ENCODE results near the gene CHST12.
"Not testable (repeated sequence)": the region's sequence is repeated elsewhere in the genome, so short reads cannot be mapped to it uniquely, and the experiment has no call there.

The CHST12 gene

GRCh38 chr7:2403014-2403717 lies at the start of gene CHST12:
Gene CHST12 (plus strand): TSS chr7:2403611. CDS start chr7:2432640, 29,029 bp downstream.
- DNase-seq = peak; percentile 39 to 97 (median 92)

- DNase-seq = peak in 40 of 51 donors; percentile 61 to 99 (median 86)
These were observed 49.5 kb upstream of the CHST12 start for GRCh38 chr7:2353936-2354185.

DNA sequence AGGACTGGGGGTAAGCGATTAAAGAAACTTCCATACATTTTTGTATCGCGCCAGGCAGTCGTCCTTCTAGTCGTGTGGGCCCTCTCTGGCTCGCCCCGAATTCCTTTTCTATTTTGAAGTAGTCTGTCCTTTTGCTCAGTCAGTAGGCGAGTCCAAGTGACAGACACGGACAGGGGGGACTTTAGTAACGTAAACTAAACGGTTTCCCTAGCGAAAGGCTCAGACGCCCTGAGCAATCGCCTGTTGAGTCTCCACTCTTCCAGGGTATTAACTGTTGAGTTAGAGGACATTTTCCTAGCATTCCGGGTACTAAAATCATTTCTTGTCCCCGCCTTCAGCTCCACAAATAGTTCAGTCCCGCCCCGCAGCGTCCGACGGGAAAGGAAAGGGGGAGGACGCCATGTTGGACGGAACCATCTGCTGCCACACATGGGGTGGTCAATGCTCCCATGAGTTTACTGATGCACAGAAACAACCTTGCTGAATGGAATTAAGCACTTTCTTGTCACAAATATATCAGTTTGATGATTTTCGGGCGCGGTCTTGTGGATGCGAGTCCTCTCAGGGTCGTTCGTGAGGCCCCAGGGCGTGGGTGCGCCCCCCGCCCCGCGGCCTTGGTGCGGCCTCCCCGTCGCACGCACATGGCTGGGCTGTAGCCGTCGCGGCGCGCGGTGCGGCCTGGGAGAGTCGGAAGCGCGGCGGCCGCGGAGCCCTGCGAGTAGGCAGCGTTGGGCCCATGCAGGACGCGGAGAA lies 49.0 kb upstream of the CHST12 start, which contains the start of gene EIF3B:
EIF3B (plus strand) TSS at position 642 of the 753 bp plus-strand sequence; CDS start at position 737, 95 bp downstream.
- peak; percentile 57 to 99 (median 85) for DNase-seq

GRCh38 chr7:2354939-2355704 lies 48.3 kb upstream of the CHST12 start:
- peak in 2 of 51 donors; percentile 11 to 20 for DNase-seq

- DNase-seq = no peak
These were observed 47.8 kb upstream of the CHST12 start for GRCh38 chr7:2355705-2356008.

DNA sequence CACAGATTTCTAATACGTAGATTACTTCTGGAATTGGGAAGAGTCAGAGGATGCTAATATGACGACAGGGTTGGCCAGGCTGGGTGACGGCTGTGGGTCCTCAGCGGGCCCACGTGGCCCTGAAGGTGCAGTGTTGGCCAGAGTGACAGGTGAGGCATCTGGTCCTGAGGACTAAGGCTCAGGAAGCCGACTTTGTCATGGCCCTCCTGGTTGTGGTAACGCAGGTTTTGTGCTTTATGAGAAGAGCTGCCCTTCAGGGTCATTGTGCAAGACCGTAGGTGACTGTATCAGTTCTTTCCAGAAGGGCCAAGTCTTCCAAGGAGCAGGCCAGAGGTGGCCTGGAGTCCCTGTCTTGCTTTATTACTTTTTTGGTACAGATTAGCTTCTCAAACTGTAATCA lies 46.2 kb upstream of the CHST12 start:
- no peak for DNase-seq

GRCh38 chr7:2357571-2357970 lies 45.8 kb upstream of the CHST12 start:
- DNase-seq = no peak

- DNase-seq = no peak
These were observed 44.4 kb upstream of the CHST12 start for GRCh38 chr7:2358968-2359527.

DNA sequence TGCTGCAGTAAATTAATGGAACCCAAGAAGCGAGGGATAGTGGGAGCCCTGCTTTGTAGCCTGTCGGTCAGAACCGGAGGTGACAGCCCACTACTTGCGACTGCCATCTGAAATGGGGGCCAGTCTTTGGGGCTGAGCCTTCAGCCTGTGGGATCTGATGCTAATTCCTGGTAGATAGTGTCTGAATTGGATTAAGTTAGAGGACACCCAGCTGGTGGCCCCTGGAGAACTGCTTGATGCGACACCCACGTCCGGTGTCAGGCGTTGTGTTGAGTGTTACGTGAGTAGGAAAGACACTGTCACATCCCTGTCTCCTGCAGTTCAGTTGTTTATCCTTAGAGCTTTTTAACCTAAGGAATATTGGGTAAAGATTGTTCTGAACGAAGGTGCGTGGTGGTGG lies 43.8 kb upstream of the CHST12 start:
- DNase-seq = no peak

DNA sequence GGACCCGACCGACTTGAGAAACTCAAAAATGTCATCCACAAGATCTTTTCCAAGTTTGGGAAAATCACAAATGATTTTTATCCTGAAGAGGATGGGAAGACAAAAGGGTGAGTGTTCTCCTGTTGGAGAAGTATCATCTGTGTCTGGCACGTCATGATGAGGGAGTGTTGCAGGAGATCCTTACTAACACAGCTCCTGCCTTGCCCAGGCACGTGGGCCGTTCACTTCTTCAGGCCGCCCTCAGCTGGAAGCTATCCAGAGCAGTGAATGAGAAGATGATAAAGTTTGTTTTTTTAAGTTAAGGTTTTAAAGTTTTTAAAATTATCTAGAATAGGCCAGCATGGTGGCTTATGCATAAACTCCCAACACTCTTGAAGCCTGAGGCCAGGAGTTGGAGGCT lies 42.6 kb upstream of the CHST12 start:
- no peak for DNase-seq

GRCh38 chr7:2362385-2363088 lies 40.9 kb upstream of the CHST12 start:
- no peak for DNase-seq

- no peak for DNase-seq
These were observed 34.3 kb upstream of the CHST12 start for GRCh38 chr7:2369139-2369538.

GRCh38 chr7:2371329-2371728 lies 32.1 kb upstream of the CHST12 start:
- no peak for DNase-seq

DNA sequence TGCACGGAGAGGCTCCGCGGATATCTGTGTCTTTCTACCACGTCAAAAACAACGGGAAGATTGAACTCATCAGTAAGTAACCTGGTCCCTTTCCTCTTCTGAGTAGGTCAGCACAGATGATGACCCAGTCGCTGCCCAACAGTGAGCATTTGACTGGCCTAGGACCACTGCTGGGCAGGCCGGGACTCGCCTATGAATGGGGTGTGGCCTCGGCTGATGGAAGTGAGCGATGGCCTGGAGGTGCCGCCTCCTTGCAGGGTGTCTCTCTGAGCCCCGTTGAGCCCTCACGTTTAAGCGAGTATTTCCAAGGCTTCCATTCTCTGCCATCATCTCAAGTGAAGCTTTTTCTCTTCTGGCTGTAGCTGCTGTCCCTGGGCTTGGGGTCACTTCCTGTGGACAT lies 30.7 kb upstream of the CHST12 start:
- DNase-seq = no peak

DNA sequence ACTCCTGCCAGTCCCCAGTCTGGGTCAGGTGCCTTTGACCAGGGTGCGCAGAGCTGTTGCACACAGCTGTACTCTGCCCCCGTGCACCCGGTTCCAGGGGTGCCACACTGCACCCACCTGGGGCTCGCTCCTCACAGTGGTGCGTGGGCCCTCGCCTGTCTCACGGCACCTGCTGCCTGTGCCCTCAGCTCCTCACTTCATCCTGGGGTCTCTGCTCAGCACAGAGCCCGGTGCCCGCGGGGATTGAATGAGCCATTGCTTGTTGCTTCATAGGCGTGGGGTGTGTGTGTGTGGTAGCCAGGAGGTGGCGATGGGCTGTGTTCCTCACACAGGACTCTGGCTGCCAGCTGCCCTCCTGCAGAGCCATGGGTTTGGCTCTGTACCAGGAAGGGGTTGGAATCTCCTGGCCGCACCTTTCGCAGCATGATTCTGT lies 30.3 kb upstream of the CHST12 start:
- no peak for DNase-seq

DNA sequence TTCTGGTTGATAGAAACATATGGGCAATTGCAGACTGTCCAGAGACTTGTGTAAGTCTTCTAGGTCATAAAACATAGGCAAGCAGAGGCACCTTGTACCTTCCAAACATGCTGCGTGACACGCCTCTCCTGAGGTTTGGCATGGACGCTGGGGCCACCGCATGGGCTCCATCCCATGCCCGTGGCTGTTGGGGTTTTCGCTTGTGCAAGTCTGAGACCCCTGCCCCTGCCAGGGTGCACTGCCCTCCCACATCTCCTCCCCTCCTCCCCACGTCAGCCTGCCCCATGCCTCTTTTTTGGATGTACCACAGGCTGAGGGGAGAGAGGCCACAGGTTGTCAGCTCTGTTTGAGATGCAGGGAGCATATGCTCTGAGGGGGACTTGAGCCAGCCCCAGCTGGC lies 29.8 kb upstream of the CHST12 start:
- no peak for DNase-seq

DNA sequence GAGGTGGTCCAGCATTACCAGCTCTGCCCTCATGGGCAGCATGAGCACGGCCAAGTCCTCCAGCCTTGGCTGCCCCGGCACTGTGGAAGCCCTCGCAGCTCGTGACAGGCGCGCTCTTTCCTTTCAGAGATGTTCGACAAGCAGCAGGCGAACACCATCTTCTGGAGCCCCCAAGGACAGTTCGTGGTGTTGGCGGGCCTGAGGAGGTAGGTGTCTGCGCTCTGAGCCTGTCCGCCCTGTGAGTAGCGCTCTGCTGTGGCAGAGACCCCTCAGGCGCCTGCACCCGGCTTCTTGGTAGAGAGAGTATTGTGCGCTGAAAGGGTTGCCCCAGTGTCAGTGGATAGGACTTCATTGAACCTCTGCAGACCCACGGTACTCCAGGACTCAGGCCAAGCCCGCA lies 29.0 kb upstream of the CHST12 start:
- no peak for DNase-seq

- DNase-seq = no peak
These were observed 28.3 kb upstream of the CHST12 start for GRCh38 chr7:2374830-2375728.

GRCh38 chr7:2376351-2377154 lies 26.9 kb upstream of the CHST12 start:
- no peak for DNase-seq

- DNase-seq = not testable (repeated sequence)
These were observed 25.9 kb upstream of the CHST12 start for GRCh38 chr7:2377492-2377891.

All from hypothalamus (tissue), 51 donors.